ENCODE data around the gene KANSL3.
"Not testable (repeated sequence)": the region's sequence is repeated elsewhere in the genome, so short reads cannot be mapped to it uniquely, and the experiment has no call there.

KANSL3 gene

GRCh38 chr2:96638144-96639121 is at the start of gene KANSL3:
Gene KANSL3, minus strand, starts transcription at chr2:96638312. Its CDS starts 1,177 bp downstream, at chr2:96637135.
- DNase-seq (ENCODE audit: low read depth in 1 of 2, low spot score in 1 of 2), result peak; percentile 83 to 87

DNA sequence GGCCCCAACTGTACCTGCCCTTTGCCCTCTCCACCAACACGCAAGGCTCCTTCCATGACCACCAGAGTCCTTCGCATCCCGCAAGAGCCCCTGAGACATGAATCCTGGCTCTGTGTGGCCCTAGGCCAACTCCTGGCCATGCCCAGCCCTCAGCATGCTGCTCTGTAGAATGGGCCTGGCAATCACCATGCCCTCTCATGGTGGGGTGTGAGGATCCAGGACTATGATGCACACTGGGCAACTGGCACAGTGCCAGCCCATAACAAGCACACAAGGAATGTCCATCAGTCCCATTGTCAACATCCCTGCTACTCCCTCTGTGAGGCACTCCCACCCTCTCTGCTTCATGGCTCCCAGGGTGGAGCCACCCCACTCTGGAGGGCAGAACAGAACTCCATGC is 49.2 kb upstream of the KANSL3 start:
- DNase-seq (ENCODE audit: low read depth in 1 of 2, low spot score in 1 of 2), result no peak

DNA sequence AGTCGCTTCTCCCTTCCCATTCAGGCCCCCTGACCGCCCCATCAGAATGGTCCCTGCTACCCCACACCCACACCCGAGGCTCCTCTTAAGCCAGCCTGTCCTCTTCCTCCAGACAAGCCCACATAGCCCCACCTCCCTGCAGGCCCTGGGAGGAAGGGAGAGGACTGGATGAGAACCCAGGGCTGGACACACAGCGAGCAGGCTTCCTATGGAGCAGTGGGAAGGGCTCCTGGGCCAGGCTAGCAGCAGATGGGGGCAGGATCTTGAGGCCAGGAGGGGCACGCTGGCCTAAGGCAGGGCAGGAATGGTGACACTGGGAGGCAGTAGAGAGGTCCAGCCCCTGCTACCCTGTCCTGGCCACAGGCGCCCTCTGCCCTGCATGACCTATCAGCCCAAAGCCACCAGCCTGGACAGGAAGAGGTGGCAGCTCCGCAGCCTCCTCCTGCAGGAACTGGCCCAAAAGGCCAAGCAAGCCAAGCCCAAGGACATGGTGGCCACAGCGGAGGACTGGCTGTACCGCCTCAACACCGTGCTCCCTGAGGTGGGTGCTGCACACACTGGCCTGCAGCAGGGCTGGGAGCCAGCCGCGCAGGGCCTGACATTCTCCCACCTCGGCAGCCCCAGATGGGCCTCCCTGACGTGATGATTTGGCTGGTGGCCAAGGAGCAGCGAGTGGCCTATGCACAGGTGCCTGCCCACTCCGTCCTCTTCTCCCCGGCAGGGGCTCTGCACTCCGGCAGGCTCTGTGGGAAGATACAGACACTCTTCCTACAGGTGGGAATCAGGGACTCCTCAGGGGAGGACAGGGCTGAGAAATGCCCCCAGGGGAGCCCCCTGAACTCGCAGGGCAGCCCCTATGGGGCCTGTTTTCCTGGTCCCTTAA is 47.7 kb upstream of the KANSL3 start:
- DNase-seq (ENCODE audit: low read depth in 1 of 2, low spot score in 1 of 2), result no peak

DNA sequence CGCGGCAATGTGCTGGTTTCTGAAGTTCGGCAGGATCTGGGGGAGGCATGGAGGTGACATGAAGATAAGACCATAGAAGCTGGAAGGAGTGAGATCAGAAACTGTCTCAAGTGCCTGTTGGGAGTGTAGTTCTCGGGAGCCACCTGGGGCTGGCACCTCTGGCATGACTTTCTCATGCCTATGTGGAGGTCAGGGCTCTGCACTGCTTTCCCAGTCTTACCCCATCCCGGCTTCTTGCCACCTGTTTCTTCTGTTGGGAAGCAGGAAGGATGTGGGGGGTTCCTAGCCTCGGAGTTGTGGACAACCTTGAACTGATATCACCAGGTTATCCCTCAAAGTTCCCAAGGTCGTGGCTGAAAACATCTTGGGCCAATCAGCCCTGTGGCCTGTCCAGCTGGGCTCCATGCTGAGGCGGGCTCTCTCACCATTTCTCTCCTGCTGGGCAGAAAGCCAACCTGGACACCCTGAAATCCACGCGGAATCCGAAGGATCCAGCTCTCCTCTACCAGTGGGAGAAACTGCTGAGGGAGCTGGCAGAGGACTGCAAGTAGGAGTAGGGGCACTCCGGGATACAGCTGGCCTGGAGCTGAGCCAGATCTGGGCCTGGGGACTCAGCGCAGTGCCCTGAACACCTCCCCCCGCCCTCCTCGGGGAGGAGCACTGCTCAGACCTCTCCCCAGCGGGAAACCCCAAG is 46.9 kb upstream of the KANSL3 start:
- DNase-seq (ENCODE audit: low read depth in 1 of 2, low spot score in 1 of 2), result no peak

DNA sequence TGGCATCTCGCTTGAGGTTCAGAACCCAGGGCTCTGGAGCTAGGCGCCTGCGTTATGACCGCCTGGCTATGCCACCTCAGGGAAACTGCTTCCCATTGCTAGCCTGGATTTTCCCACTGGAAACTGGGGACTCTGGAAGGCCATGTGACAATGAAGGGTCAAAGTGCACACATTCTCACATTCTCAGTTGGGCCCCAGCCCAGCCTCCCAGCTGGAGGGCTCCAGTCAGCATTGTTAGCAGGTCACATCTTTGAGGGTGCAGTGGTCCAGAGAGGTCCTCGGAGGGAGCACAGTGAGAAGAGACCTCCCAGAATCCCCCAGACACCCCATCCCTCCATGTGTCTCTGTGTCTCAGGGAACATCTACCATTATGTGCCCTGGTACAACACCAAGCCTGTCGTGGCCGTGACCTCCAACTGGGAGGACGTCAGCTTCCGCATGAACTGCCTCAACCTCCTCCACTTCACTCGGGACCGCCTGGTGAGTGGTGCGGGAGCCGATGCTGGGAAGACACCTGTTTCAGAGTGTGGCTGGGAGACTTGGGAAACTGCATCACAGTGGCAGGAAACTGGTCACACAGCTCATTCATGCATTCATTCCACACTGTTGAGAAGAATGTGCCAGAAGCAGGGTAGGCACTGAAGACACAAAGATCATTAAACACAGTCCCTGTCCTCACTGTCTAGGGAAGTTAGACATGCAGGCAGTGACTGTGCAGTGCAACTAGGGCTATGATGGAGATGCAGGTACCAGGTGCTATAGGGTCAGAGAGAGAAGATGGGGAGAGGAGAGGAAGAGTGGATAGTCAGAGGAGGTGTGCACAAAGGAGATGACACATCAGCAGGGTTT is 46.1 kb upstream of the KANSL3 start:
- DNase-seq (ENCODE audit: low read depth in 1 of 2, low spot score in 1 of 2), result no peak

- DNase-seq (ENCODE audit: low read depth in 1 of 2, low spot score in 1 of 2), result no peak
Measured at GRCh38 chr2:96683307-96683706, 45.2 kb upstream of the KANSL3 start.

DNA sequence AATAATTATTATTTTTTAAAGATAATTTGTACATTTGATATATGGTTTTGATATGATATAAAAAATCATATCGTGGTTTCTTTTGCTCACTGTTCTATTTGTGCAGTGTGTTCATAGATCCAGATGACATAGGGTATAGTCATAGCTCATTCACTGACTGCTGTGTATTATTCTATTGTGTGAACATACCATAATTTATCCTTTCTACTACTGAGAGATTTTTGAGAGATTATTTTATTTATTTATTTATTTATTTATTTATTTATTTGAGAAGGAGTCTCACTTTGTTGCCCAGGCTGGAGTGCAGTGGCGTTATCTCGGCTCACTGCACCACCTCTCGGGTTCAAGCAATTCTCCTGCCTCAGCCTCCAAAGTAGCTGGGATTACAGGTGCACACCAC is 43.4 kb upstream of the KANSL3 start:
- no peak for DNase-seq (ENCODE audit: low read depth in 1 of 2, low spot score in 1 of 2)

- no peak for DNase-seq (ENCODE audit: low read depth in 1 of 2, low spot score in 1 of 2)
Measured at GRCh38 chr2:96680561-96681141, 42.5 kb upstream of the KANSL3 start.

GRCh38 chr2:96679848-96680247 is 41.7 kb upstream of the KANSL3 start:
- no peak for DNase-seq (ENCODE audit: low read depth in 1 of 2, low spot score in 1 of 2)

- no peak for DNase-seq (ENCODE audit: low read depth in 1 of 2, low spot score in 1 of 2)
Measured at GRCh38 chr2:96669539-96670215, 31.6 kb upstream of the KANSL3 start.

- no peak for DNase-seq (ENCODE audit: low read depth in 1 of 2, low spot score in 1 of 2)
Measured at GRCh38 chr2:96668771-96669170, 30.7 kb upstream of the KANSL3 start.

GRCh38 chr2:96665717-96666116 is 27.6 kb upstream of the KANSL3 start:
- not testable (repeated sequence) for DNase-seq (ENCODE audit: low read depth in 1 of 2, low spot score in 1 of 2)

GRCh38 chr2:96665083-96665569 is 27.0 kb upstream of the KANSL3 start:
- no peak for DNase-seq (ENCODE audit: low read depth in 1 of 2, low spot score in 1 of 2)

DNA sequence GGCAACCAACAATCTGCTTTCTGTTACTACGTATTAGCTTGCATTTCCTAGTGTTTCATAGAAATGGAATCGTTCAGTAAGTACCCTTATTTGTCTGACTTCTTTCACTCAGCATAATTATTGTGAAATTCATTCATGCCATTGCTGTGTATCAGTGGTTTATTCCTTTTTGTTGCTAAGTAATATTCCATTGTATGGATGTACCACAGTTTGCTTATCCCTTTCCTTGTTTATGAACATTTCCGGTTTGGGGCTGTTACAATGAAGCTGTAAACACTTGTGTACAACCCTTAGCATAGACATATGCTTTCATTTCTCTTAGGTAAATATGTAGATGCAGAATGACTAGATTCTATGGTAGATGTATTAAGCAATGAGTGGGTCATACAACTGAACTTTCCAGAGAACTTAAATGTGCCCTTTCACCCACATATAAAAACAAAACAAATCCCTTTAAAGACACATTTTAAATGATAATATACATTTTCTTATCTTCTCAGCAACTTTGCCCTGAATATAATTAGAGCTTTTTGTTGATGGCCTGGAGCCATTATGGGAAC is 26.3 kb upstream of the KANSL3 start:
- DNase-seq (ENCODE audit: low read depth in 1 of 2, low spot score in 1 of 2), result no peak

- no peak for DNase-seq (ENCODE audit: low read depth in 1 of 2, low spot score in 1 of 2)
Measured at GRCh38 chr2:96663829-96664228, 25.7 kb upstream of the KANSL3 start.

- no peak for DNase-seq (ENCODE audit: low read depth in 1 of 2, low spot score in 1 of 2)
Measured at GRCh38 chr2:96663177-96663576, 25.1 kb upstream of the KANSL3 start.

- no peak for DNase-seq (ENCODE audit: low read depth in 1 of 2, low spot score in 1 of 2)
Measured at GRCh38 chr2:96662360-96662759, 24.2 kb upstream of the KANSL3 start.

- no peak for DNase-seq (ENCODE audit: low read depth in 1 of 2, low spot score in 1 of 2)
Measured at GRCh38 chr2:96661324-96661723, 23.2 kb upstream of the KANSL3 start.

- DNase-seq (ENCODE audit: low read depth in 1 of 2, low spot score in 1 of 2), result no peak
Measured at GRCh38 chr2:96656540-96656939, 18.4 kb upstream of the KANSL3 start.

All from activated CD4-positive, alpha-beta T cell treated with anti-CD3 and anti-CD28 coated beads, Interleukin-2, amount 50 U/mL, for 24 hours (primary cell).